Activated T-helper 1 cell treated with anti-CD3 and anti-CD28 coated beads, Interleukin-12 subunit alpha, Interleukin-12 subunit beta, Interleukin-2, Interleukin-4 antibody, amounts not matched to agents 30 ng/mL and 10 ng/mL and 1 ng/mL, durations not matched to agents 14 hours and 24 hours and 36 hours (primary cell): Measurements from ENCODE around the gene ACP1. TPM values are rescaled to one million over a fixed set of nuclear protein-coding genes. Genes with fewer than 3 reads are reported as not detected.
"Not testable (repeated sequence)": the region's sequence is repeated elsewhere in the genome, so short reads cannot be mapped to it uniquely, and the experiment has no call there.

Experiments used
- DNase-seq: peaks from one replicate; pipeline ENCODE4 v3.0.0; 2021; ENCODE audit warnings: low spot score
- H3K27ac Mint-ChIP-seq: one replicate; pipeline ENCODE4 v1.8.0; 2021; ENCODE audit warnings: mild to moderate bottlenecking, mixed read lengths
- H3K27me3 Mint-ChIP-seq: one replicate; pipeline ENCODE4 v1.8.0; 2022; ENCODE audit warnings: mild to moderate bottlenecking, moderate library complexity, mixed read lengths; ENCODE audit not compliant: insufficient read depth
- H3K36me3 Mint-ChIP-seq: one replicate; pipeline ENCODE4 v1.8.0; 2021; ENCODE audit warnings: low read depth, mixed read lengths
- H3K4me1 Mint-ChIP-seq: one replicate; pipeline ENCODE4 v1.8.0; 2021; ENCODE audit warnings: low read depth, mixed read lengths
- H3K4me3 Mint-ChIP-seq: one replicate; pipeline ENCODE4 v1.8.0; 2021; ENCODE audit warnings: mild to moderate bottlenecking, moderate library complexity, mixed read lengths
- H3K9me3 Mint-ChIP-seq: one replicate; pipeline ENCODE4 v1.8.0; 2021; ENCODE audit warnings: mixed read lengths
- intact Hi-C: fragments of 100-400 bp; cut with micrococcal nuclease; formaldehyde crosslinking; loops from one replicate; pipeline ENCODE4 v1.15.1; 2024
- total RNA-seq: library from RNA; stranded (reverse); gene quantifications from 2 replicates; pipeline ENCODE4 v1.2.3, GENCODE V29; 2022

The ACP1 gene
- total RNA-seq, 1 donor from 2014 or later: 124 TPM

GRCh38 chr2:313991-314390, 49.2 kb downstream of the ACP1 start:
- DNase-seq: no peak
- intact Hi-C loops: loop anchor here (10.0 kb wide), 1 partner anchor 321 kb away; no protein-coding TSS in a partner anchor
- peaks cover 15% of the 10 kb centered on the region for H3K4me1 Mint-ChIP-seq
- H3K9me3 Mint-ChIP-seq: peaks cover 8% of the 10 kb centered on the region
- H3K27me3 Mint-ChIP-seq: peaks cover 11% of the 10 kb centered on the region
- H3K36me3 Mint-ChIP-seq: no peaks in the 10 kb centered on the region
- H3K4me3 Mint-ChIP-seq: no peak overlapping the region
- no peak overlapping the region for H3K27ac Mint-ChIP-seq

- no peaks in the 10 kb centered on the region for H3K36me3 Mint-ChIP-seq
- H3K9me3 Mint-ChIP-seq: peaks cover 10% of the 10 kb centered on the region
- no peak for DNase-seq
- no peak overlapping the region for H3K27ac Mint-ChIP-seq
- H3K4me3 Mint-ChIP-seq: no peak overlapping the region
- H3K27me3 Mint-ChIP-seq: peaks cover 11% of the 10 kb centered on the region
- intact Hi-C loops: loop anchor here (10.0 kb wide), 1 partner anchor 320 kb away; no protein-coding TSS in a partner anchor
- H3K4me1 Mint-ChIP-seq: peaks cover 18% of the 10 kb centered on the region
Observed at GRCh38 chr2:314561-315336, 50.0 kb downstream of the ACP1 start.

GRCh38 chr2:315925-316324, 51.2 kb downstream of the ACP1 start:
- H3K27ac Mint-ChIP-seq, H3K9me3 Mint-ChIP-seq, H3K4me3 Mint-ChIP-seq, DNase-seq, H3K36me3 Mint-ChIP-seq: not testable (repeated sequence)
- Mint-ChIP-seq H3K4me1 (peaks cover 23% of the 10 kb centered on the region), H3K27me3 (peaks cover 11% of the 10 kb centered on the region)
- intact Hi-C loops: loop anchor here (10.0 kb wide), 1 partner anchor 319 kb away; no protein-coding TSS in a partner anchor

- Mint-ChIP-seq H3K9me3 (peaks cover 10% of the 10 kb centered on the region), H3K27me3 (peaks cover 11% of the 10 kb centered on the region), H3K27ac (no peak overlapping the region), H3K4me1 (peaks cover 23% of the 10 kb centered on the region), H3K36me3 (no peaks in the 10 kb centered on the region), H3K4me3 (no peak overlapping the region)
- no peak for DNase-seq
- intact Hi-C loops: loop anchor here (10.0 kb wide), 1 partner anchor 318 kb away; no protein-coding TSS in a partner anchor
Observed at GRCh38 chr2:316381-316780, 51.6 kb downstream of the ACP1 start.

GRCh38 chr2:317501-318424, 53.0 kb downstream of the ACP1 start:
- no peaks in the 10 kb centered on the region for H3K36me3 Mint-ChIP-seq
- DNase-seq: peak; percentile 11
- intact Hi-C loops: loop anchor here (2.0 to 10.0 kb wide), 3 partner anchors 53 to 317 kb away; partner anchors contain the start of genes ACP1 and SH3YL1
- H3K27ac Mint-ChIP-seq: peak overlapping the region; percentile 82
- H3K4me1 Mint-ChIP-seq: peaks cover 23% of the 10 kb centered on the region
- peak overlapping the region; percentile 45 for H3K4me3 Mint-ChIP-seq
- peaks cover 10% of the 10 kb centered on the region for H3K9me3 Mint-ChIP-seq
- H3K27me3 Mint-ChIP-seq: peaks cover 8% of the 10 kb centered on the region

- H3K9me3 Mint-ChIP-seq: peaks cover 10% of the 10 kb centered on the region
- peak overlapping the region; percentile 82 for H3K27ac Mint-ChIP-seq
- peaks cover 9% of the 10 kb centered on the region for H3K27me3 Mint-ChIP-seq
- no peaks in the 10 kb centered on the region for H3K36me3 Mint-ChIP-seq
- DNase-seq: no peak
- peak overlapping the region; percentile 63 for H3K4me3 Mint-ChIP-seq
- peaks cover 23% of the 10 kb centered on the region for H3K4me1 Mint-ChIP-seq
- intact Hi-C loops: loop anchor here (2.0 to 10.0 kb wide), 3 partner anchors 54 to 316 kb away; partner anchors contain the start of genes ACP1 and SH3YL1
Observed at GRCh38 chr2:319059-319600, 54.4 kb downstream of the ACP1 start.

GRCh38 chr2:320561-320960, 55.8 kb downstream of the ACP1 start:
- Mint-ChIP-seq H3K27ac (no peak overlapping the region), H3K27me3 (peaks cover 7% of the 10 kb centered on the region), H3K9me3 (peaks cover 11% of the 10 kb centered on the region), H3K4me3 (no peak overlapping the region), H3K36me3 (no peaks in the 10 kb centered on the region), H3K4me1 (peaks cover 37% of the 10 kb centered on the region)
- intact Hi-C loops: no loop called here
- DNase-seq: no peak

- intact Hi-C loops: no loop called here
Observed at GRCh38 chr2:322326-322725, 57.6 kb downstream of the ACP1 start.

GRCh38 chr2:323035-323434, 58.3 kb downstream of the ACP1 start:
- H3K36me3 Mint-ChIP-seq: peaks cover 7% of the 10 kb centered on the region
- H3K9me3 Mint-ChIP-seq: peaks cover 29% of the 10 kb centered on the region
- intact Hi-C loops: no loop called here
- DNase-seq: no peak
- peaks cover 16% of the 10 kb centered on the region for H3K27me3 Mint-ChIP-seq
- no peak overlapping the region for H3K4me3 Mint-ChIP-seq
- H3K4me1 Mint-ChIP-seq: peaks cover 33% of the 10 kb centered on the region
- no peak overlapping the region for H3K27ac Mint-ChIP-seq

More at GRCh38 chr2:322326-322725, 57.6 kb downstream of the ACP1 start:
- DNase-seq: no peak
- H3K9me3 Mint-ChIP-seq: peaks cover 22% of the 10 kb centered on the region
- peaks cover 14% of the 10 kb centered on the region for H3K27me3 Mint-ChIP-seq
- H3K4me1 Mint-ChIP-seq: peaks cover 38% of the 10 kb centered on the region
- H3K36me3 Mint-ChIP-seq: peaks cover 6% of the 10 kb centered on the region
- no peak overlapping the region for H3K4me3 Mint-ChIP-seq
- H3K27ac Mint-ChIP-seq: no peak overlapping the region

Other genes starting within 250 kb of the ACP1 start
- 0.78 and 1.2 TPM in 2 replicates for gene FAM110C, start 218.4 kb upstream of the ACP1 start, total RNA-seq
- gene SH3YL1, start 915 bp upstream of the ACP1 start, total RNA-seq: 18.4 and 20.1 TPM in 2 replicates
- gene ALKAL2, start 23.1 kb downstream of the ACP1 start, total RNA-seq: 0.18 TPM in 1 of 2 replicates, not detected in the other